ENCODE measurements around the gene TMEM178B.

TMEM178B gene

GRCh38 chr7:141242568-141242967, 168.7 kb downstream of the TMEM178B start:
- TF ChIP-seq TAF1 (IDR thresholded peaks at IDR 0.05; ENCODE audit: borderline replicate concordance, insufficient read depth, low read length) (no peak), FOXP2 (optimal IDR thresholded peaks at IDR 0.05; ENCODE audit: borderline replicate concordance, extremely low read depth, extremely low read length, insufficient read depth) (no peak), POLR2AphosphoS5 (IDR thresholded peaks at IDR 0.05; ENCODE audit: low read depth, low read length) (no peak), SIN3A (IDR thresholded peaks at IDR 0.05; ENCODE audit: borderline replicate concordance, insufficient read depth, low read length) (no peak)
- TF ChIP-seq, protein P1, sequence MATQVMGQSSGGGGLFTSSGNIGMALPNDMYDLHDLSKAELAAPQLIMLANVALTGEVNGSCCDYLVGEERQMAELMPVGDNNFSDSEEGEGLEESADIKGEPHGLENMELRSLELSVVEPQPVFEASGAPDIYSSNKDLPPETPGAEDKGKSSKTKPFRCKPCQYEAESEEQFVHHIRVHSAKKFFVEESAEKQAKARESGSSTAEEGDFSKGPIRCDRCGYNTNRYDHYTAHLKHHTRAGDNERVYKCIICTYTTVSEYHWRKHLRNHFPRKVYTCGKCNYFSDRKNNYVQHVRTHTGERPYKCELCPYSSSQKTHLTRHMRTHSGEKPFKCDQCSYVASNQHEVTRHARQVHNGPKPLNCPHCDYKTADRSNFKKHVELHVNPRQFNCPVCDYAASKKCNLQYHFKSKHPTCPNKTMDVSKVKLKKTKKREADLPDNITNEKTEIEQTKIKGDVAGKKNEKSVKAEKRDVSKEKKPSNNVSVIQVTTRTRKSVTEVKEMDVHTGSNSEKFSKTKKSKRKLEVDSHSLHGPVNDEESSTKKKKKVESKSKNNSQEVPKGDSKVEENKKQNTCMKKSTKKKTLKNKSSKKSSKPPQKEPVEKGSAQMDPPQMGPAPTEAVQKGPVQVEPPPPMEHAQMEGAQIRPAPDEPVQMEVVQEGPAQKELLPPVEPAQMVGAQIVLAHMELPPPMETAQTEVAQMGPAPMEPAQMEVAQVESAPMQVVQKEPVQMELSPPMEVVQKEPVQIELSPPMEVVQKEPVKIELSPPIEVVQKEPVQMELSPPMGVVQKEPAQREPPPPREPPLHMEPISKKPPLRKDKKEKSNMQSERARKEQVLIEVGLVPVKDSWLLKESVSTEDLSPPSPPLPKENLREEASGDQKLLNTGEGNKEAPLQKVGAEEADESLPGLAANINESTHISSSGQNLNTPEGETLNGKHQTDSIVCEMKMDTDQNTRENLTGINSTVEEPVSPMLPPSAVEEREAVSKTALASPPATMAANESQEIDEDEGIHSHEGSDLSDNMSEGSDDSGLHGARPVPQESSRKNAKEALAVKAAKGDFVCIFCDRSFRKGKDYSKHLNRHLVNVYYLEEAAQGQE (IDR thresholded peaks at IDR 0.05; ENCODE audit: insufficient read depth in 1 of 2, low read depth in 2 of 2, low read length in 2 of 2), result no peak

GRCh38 chr7:141243368-141243767, 169.5 kb downstream of the TMEM178B start:
- TF ChIP-seq, protein P1 (IDR thresholded peaks at IDR 0.05; ENCODE audit: insufficient read depth in 1 of 2, low read depth in 2 of 2, low read length in 2 of 2), result no peak
- TF ChIP-seq POLR2AphosphoS5 (IDR thresholded peaks at IDR 0.05; ENCODE audit: low read depth, low read length), result no peak
- no peak for TF ChIP-seq FOXP2 (optimal IDR thresholded peaks at IDR 0.05; ENCODE audit: borderline replicate concordance, extremely low read depth, extremely low read length, insufficient read depth)
- no peak for TF ChIP-seq TAF1 (IDR thresholded peaks at IDR 0.05; ENCODE audit: borderline replicate concordance, insufficient read depth, low read length)
- no peak for TF ChIP-seq SIN3A (IDR thresholded peaks at IDR 0.05; ENCODE audit: borderline replicate concordance, insufficient read depth, low read length)

GRCh38 chr7:141244435-141244834, 170.6 kb downstream of the TMEM178B start:
- no peak for TF ChIP-seq SIN3A (IDR thresholded peaks at IDR 0.05; ENCODE audit: borderline replicate concordance, insufficient read depth, low read length)
- no peak for TF ChIP-seq FOXP2 (optimal IDR thresholded peaks at IDR 0.05; ENCODE audit: borderline replicate concordance, extremely low read depth, extremely low read length, insufficient read depth)
- TF ChIP-seq POLR2AphosphoS5 (IDR thresholded peaks at IDR 0.05; ENCODE audit: low read depth, low read length), result no peak
- no peak for TF ChIP-seq TAF1 (IDR thresholded peaks at IDR 0.05; ENCODE audit: borderline replicate concordance, insufficient read depth, low read length)
- TF ChIP-seq, protein P1 (IDR thresholded peaks at IDR 0.05; ENCODE audit: insufficient read depth in 1 of 2, low read depth in 2 of 2, low read length in 2 of 2), result no peak

DNA sequence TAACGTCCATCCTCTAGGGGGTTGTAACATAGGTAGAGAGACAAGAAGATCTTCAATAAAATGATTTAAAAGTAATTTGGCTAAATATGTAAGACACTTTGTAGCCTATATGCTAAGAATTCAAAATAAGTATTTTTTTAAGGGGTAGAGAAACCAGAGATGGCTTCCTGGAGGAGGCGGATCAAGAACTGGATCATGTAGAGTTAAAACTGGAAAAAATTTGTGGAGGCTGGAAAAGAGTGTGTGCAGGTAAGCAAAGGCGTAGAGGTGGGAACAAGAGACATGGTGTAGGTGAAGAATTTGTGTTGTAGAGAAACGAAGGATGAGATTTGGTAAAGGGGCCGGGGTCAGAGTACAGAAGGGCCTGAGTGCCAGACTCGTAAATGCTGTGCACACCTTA, 172.6 kb downstream of the TMEM178B start:
- TF ChIP-seq, protein P1 (IDR thresholded peaks at IDR 0.05; ENCODE audit: insufficient read depth in 1 of 2, low read depth in 2 of 2, low read length in 2 of 2), result no peak
- no peak for TF ChIP-seq SIN3A (IDR thresholded peaks at IDR 0.05; ENCODE audit: borderline replicate concordance, insufficient read depth, low read length)
- no peak for TF ChIP-seq POLR2AphosphoS5 (IDR thresholded peaks at IDR 0.05; ENCODE audit: low read depth, low read length)
- no peak for TF ChIP-seq FOXP2 (optimal IDR thresholded peaks at IDR 0.05; ENCODE audit: borderline replicate concordance, extremely low read depth, extremely low read length, insufficient read depth)
- no peak for TF ChIP-seq TAF1 (IDR thresholded peaks at IDR 0.05; ENCODE audit: borderline replicate concordance, insufficient read depth, low read length)

DNA sequence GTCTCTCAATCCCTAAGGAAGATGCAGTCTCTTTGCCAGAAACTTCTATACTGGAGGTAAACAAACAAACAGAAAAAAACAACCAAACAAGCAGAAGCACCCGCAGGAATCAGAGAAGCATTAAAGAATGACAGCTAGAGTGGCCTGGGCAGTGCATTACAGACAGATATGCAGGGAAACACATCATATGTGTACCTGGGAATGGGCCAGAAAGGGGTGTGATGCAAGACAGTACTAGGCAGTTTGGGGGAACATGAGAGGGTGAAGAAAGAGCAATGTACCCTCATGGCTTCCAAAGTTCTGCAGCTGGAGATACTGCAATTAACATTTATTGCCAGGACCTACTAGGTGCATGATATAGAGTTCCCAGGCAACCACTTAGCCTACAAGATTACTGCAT, 177.3 kb downstream of the TMEM178B start:
- TF ChIP-seq POLR2AphosphoS5 (IDR thresholded peaks at IDR 0.05; ENCODE audit: low read depth, low read length), result no peak
- no peak for TF ChIP-seq TAF1 (IDR thresholded peaks at IDR 0.05; ENCODE audit: borderline replicate concordance, insufficient read depth, low read length)
- TF ChIP-seq, protein P1 (IDR thresholded peaks at IDR 0.05; ENCODE audit: insufficient read depth in 1 of 2, low read depth in 2 of 2, low read length in 2 of 2), result no peak
- no peak for TF ChIP-seq SIN3A (IDR thresholded peaks at IDR 0.05; ENCODE audit: borderline replicate concordance, insufficient read depth, low read length)
- TF ChIP-seq FOXP2 (optimal IDR thresholded peaks at IDR 0.05; ENCODE audit: borderline replicate concordance, extremely low read depth, extremely low read length, insufficient read depth), result no peak

Measured in PFSK-1 (cell line).